Midbrain (tissue), 1 donor: Measurements from ENCODE around the gene PRMT7.

Source experiments
- DNase-seq: peaks from one replicate; lab custom pipeline; 2025; lab: John Stamatoyannopoulos, UW

Gene PRMT7

DNA sequence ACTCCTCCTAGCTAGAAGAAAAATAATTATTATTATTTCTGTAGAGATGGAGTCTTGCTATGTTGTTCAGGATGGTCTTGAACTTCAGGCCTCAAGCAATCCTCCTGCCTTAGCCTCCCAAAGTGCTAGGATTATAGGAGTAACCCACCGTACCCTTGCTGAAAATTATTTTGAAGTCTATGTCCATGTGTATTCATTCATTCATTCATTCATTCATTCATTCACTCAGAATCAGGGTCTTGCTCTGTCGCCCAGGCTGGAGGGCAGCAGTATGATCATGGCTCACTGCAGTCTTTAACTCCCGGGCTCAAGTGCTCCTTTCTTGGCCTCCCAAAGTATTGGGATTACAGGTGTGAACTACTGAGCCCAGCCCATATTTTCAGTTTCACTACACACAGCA is 4.2 kb upstream of the PRMT7 start:
- no peak for DNase-seq

- DNase-seq: no peak
These were observed 1.0 kb upstream of the PRMT7 start for GRCh38 chr16:68309799-68310198.

GRCh38 chr16:68310437-68310773 is 414 bp upstream of the PRMT7 start:
- DNase-seq: no peak

- no peak for DNase-seq
These were observed 2.3 kb downstream of the PRMT7 start for GRCh38 chr16:68313116-68313515.

DNA sequence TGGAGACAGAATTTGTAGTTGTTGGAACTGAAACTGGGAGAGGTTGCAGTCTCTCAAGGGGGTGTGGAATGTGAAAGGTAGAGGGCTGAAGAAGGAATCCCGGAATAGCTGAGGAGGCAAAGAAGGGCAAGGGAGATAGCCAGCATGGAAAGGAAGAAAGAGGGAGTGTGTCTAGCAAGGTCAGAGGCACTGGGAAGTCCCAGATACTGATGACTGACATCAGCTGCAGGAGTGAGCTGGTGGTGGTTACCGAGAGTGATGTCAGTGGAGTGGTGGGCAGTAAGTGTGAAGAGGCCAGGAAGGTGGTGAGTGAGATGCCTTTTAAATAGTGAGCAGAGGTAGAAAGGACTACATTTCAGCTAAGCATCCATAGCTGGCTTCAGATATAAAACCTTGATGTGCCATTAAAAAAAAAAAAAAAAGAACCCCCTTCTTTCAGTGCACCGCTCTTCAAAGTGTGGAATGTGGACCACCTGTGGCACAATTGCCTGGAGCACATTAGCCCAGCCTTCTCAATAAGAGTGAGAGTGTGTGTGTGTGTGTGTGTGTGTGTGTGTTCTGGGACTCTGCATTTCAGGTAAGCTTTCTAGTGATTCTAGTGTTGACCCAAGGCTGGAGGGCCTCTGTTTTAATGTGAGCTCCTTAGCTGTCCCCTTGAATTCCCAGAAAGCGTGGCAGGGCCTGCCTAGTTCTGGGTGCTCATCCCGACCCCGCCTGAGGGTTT is 8.5 kb downstream of the PRMT7 start:
- no peak for DNase-seq

GRCh38 chr16:68324336-68324735 is 13.5 kb downstream of the PRMT7 start:
- no peak for DNase-seq

- no peak for DNase-seq
These were observed 14.1 kb downstream of the PRMT7 start for GRCh38 chr16:68324780-68325357.

DNA sequence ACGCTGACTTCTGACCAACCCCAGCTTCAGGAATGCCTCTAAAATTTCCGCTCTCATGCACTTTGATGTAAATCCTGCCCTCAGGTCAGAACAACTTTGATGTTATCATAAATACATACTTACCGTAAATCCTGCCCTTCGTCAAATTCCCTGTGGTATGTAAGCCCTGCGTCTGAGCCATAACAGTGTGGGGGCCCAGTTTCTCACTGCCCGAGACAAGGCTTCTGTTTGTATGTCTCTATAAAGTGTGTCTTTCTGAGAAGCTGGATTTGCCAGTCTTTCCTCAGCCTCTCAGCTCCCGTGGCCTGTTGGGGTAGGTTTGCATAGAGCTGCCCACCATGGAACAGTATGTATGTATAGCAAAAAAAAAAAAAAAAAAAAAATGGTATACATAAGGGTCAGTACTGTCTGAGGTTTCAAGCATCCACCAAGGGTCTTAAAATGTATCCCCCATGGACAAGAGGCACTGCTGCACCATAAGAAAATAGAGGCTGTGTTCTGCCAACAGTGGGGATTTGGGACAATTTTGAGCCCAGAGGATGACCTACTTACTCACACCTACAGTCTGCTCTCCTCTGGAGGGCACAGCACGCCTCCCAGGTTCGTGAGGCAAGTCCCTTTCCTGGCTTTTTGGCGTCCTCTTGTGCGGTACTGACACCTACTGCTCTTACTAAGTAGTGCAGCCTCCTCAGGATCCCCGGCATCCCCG is 17.5 kb downstream of the PRMT7 start:
- peak; percentile 84 for DNase-seq

GRCh38 chr16:68328860-68329390 is 18.1 kb downstream of the PRMT7 start:
- no peak for DNase-seq

DNA sequence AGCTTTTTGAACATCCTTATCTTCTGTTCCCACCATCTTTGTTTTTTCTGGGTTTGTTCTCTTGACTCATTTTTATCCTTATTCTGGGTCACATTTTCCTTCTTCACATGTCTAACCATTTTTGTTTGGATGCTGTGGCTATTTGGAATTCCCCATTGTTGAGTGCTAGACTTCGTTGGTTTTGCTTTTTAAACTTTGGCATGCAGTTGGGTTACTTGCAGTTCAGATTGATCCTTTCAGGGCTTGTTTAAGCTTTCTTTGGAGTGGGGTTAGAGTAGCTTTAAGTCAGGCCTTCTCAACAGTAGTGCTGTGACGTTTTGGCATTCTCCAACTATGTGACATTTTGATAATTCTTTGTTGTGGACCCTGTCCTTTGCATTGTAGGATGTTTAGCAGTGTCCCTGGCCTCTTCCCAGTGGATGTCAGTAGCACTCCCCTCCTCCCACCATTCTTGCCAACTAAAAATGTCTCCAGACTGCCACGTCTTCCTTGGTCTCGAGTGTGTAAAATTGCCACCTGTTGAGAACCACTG is 21.1 kb downstream of the PRMT7 start:
- no peak for DNase-seq

- peak; percentile 36 for DNase-seq
These were observed 21.7 kb downstream of the PRMT7 start for GRCh38 chr16:68332411-68333121.

DNA sequence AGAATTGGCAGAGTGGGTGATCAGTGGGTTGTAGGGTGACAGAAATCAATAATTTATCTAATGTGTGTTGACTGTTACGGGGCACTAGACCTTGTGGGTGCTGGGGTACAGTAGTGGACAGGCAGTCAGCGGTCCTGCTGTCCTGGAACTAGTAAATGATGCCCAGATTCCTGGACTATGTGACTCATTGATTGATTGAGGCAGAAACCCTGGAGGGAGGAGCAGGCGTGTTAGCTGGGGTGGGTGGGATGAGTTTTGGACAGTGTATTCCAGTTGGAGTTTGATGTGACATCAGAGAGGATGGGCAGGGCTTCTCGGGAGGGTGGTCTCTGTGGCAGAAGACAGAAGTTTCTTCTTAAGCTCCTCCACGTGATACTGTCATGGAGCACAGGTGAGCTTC is 24.4 kb downstream of the PRMT7 start:
- DNase-seq: no peak

GRCh38 chr16:68338326-68339119 is 27.7 kb downstream of the PRMT7 start:
- no peak for DNase-seq

GRCh38 chr16:68339214-68339613 is 28.4 kb downstream of the PRMT7 start:
- no peak for DNase-seq

DNA sequence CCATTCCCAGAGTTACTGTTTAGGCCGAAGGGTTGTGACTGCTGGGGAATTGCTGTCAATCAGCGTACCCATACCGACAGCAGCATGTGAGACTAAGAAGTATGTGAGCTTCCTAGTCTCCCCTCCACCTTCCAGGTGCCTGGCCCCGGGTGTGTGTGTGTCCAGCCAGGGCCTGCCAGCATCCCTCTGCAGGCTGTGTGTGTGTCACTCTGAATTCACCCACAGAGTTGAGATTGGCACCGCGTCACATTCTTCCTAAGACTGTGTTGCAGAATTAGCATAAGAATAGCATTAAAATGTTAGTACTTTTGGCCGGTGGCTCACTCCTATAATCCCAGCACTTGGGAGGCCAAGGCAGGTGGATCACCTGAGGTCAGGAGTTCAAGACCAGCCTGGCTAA is 31.8 kb downstream of the PRMT7 start:
- DNase-seq: no peak

DNA sequence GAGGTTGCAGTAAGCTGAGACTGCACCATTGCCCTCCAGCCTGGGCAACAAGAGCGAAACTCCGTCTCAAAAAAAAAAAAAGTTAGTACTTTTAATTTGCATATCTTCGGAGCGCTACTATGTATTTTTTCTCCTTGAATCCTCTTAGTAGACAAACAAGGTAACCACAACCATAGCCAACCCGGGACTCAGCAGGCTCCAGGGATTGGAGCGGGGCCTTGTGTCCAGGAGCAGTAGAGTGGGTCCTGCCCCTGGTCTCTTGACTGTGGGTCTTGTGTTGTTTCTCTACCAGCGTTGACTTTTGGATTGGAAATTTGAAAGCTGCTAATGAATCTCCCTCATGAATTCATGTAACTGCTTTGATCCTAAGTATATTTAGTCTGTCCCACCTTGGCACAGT is 32.3 kb downstream of the PRMT7 start:
- DNase-seq: no peak

DNA sequence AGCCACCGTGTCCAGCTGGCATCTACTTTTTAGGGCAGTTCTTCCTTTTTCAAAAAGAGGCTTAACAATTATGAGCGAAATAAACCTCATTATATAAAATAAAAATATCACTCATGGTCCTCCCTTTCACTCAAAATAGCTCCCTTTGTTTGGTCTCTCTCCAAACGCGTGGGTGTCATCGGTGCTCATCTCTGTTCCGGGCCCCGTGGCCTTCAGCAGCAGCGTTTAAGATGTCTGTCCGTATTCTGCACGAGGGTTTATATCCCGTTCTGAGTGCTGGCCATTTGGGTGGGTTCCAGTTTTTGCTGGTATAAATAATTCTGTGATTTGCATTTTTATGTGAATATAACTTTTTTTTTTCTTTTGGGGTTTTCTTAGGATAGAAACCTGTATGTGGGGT is 33.4 kb downstream of the PRMT7 start:
- DNase-seq: no peak

GRCh38 chr16:68345351-68345810 is 34.6 kb downstream of the PRMT7 start:
- no peak for DNase-seq

DNA sequence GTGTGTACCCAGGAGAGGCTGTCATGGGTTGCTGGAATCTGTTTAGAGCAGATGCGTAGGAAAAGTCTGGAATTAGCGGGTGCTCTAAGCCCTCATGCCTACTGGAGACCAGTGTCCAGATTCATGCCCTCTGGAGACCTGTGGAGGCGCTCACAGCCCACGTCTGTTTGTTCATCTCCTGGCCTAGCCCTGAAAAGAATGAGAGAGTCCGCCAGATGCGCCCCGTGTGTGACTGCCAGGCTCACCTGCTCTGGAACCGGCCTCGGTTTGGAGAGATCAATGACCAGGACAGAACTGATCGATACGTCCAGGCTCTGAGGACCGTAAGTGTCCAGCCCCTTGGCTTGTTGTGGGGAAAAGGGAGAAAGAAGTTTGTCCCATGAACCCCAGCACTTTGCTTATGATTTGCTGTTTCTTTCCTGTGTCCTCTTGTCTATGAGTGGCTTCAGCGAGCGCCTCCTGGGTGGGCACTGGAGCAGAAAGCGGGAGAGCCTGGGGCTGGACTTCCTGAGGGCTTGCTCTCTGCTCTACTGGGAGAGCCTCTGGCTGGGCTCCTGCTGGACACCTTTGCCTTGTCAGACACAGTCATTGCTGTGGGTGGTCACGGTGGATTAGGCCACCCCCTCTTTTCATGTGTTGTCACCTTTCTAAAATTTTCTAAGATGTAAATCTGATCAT is 35.3 kb downstream of the PRMT7 start:
- DNase-seq: no peak

DNA sequence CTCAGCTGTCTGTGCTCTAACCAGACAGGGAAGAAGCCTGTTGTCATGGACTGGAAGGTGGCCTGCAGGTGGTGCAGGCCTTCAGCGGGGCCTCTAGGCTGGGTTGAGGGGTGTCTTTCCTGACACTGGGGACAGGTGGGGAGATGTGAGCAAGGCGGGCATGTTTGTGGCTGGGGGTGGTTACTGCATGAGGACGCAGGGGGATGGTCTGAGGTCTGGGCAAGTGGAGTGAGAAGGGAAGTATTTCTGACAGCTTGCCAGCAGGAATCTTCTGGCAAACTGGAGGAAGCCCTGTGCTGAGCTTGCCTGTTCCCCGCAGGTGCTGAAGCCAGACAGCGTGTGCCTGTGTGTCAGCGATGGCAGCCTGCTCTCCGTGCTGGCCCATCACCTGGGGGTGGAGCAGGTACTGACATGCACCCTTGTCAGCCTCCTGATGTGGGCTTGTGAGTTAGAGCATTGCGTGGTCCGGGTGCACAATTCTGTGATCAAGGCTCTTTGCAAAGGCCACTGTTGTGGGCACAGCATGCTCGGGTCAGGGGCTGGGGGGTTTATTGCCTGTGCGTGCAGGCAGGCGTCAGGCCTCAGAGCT is 36.2 kb downstream of the PRMT7 start:
- no peak for DNase-seq
